ENCODE measurements around the gene ZC3H6. TPM values are rescaled to one million over a fixed set of nuclear protein-coding genes. Genes with fewer than 3 reads are reported as not detected.

Gene ZC3H6
- total RNA-seq, 2 experiments from 2014 or later: 4.3 to 16.5 TPM

- intact Hi-C loops (cut with micrococcal nuclease; ENCODE audit: unreplicated experiment): no loop called here
- H3K4me1 ChIP-seq (ENCODE audit: insufficient read depth, low read length, poor library complexity, severe bottlenecking): no peaks in the 10 kb centered on the region
- H4K20me1 ChIP-seq (ENCODE audit: insufficient read depth, low read length): no peaks in the 10 kb centered on the region
- H3K9me3 ChIP-seq (ENCODE audit: low read length): no peaks in the 10 kb centered on the region
- no peaks in the 10 kb centered on the region for H3K36me3 ChIP-seq (ENCODE audit: insufficient read depth, low read length)
- no peaks in the 10 kb centered on the region for H3K79me2 ChIP-seq (ENCODE audit: insufficient read depth, low read depth, low read length)
- ChIA-PET POLR2A (interaction anchor here (0.6 to 1.1 kb wide), 2 partner anchors 175 to 338 kb away, joined by 3 to 4 read pairs; no protein-coding TSS in a partner anchor), CTCF (ENCODE audit: unreplicated experiment) (no interaction called here)
- no peak overlapping the region for H3K4me2 ChIP-seq (ENCODE audit: low read length)
- no peak overlapping the region for H2AFZ ChIP-seq (ENCODE audit: low read length)
- no peak for TF ChIP-seq EZH2phosphoT487 (IDR thresholded peaks at IDR 0.05; ENCODE audit: borderline replicate concordance, low read depth, low read length)
- TF ChIP-seq CTCF (conservative IDR thresholded peaks at IDR 0.05; ENCODE audit: low read length): no peak
- no TSS peak for BruUV-seq (replicated peaks)
- H3K27ac ChIP-seq (ENCODE audit: low read depth, low read length, poor library complexity, severe bottlenecking): no peak overlapping the region
- no peak overlapping the region for H3K4me3 ChIP-seq (ENCODE audit: low read depth, low read length, poor library complexity, severe bottlenecking)
- 0 out of 2 replicates have a peak, but pooled peaks cover 5% of the 10 kb centered on the region for H3K9me2 ChIP-seq (ENCODE audit: insufficient read depth, low read length)
- no peak for DNase-seq (ENCODE audit: low spot score)
Measured at GRCh38 chr2:112321375-112322320, 46.3 kb downstream of the ZC3H6 start.

- 0 out of 2 replicates have a peak, but pooled peaks cover 3% of the 10 kb centered on the region for H3K9me2 ChIP-seq (ENCODE audit: insufficient read depth, low read length)
- H4K20me1 ChIP-seq (ENCODE audit: insufficient read depth, low read length): no peaks in the 10 kb centered on the region
- no peaks in the 10 kb centered on the region for H3K36me3 ChIP-seq (ENCODE audit: insufficient read depth, low read length)
- CTCF ChIA-PET (ENCODE audit: unreplicated experiment): no interaction called here
- TF ChIP-seq EZH2phosphoT487 (IDR thresholded peaks at IDR 0.05; ENCODE audit: borderline replicate concordance, low read depth, low read length): no peak
- DNase-seq (ENCODE audit: low spot score): no peak
- H3K27ac ChIP-seq (ENCODE audit: low read depth, low read length, poor library complexity, severe bottlenecking): no peak overlapping the region
- H2AFZ ChIP-seq (ENCODE audit: low read length): no peak overlapping the region
- POLR2A ChIA-PET: no interaction called here
- intact Hi-C loops (cut with micrococcal nuclease; ENCODE audit: unreplicated experiment): no loop called here
- H3K4me1 ChIP-seq (ENCODE audit: insufficient read depth, low read length, poor library complexity, severe bottlenecking): no peaks in the 10 kb centered on the region
- BruUV-seq (replicated peaks): no TSS peak
- H3K4me3 ChIP-seq (ENCODE audit: low read depth, low read length, poor library complexity, severe bottlenecking): no peak overlapping the region
- H3K79me2 ChIP-seq (ENCODE audit: insufficient read depth, low read depth, low read length): no peaks in the 10 kb centered on the region
- H3K9me3 ChIP-seq (ENCODE audit: low read length): no peaks in the 10 kb centered on the region
- no peak overlapping the region for H3K4me2 ChIP-seq (ENCODE audit: low read length)
Measured at GRCh38 chr2:112322919-112323318, 47.5 kb downstream of the ZC3H6 start.

GRCh38 chr2:112332123-112332696 lies 56.8 kb downstream of the ZC3H6 start:
- Histone ChIP-seq H3K9me2 (ENCODE audit: insufficient read depth, low read length) (no peaks in the 10 kb centered on the region), H3K4me3 (ENCODE audit: low read depth, low read length, poor library complexity, severe bottlenecking) (no peak overlapping the region), H3K4me1 (ENCODE audit: insufficient read depth, low read length, poor library complexity, severe bottlenecking) (no peaks in the 10 kb centered on the region), H3K79me2 (ENCODE audit: insufficient read depth, low read depth, low read length) (no peaks in the 10 kb centered on the region), H3K9me3 (ENCODE audit: low read length) (no peaks in the 10 kb centered on the region), H3K4me2 (ENCODE audit: low read length) (no peak overlapping the region), H3K27ac (ENCODE audit: low read depth, low read length, poor library complexity, severe bottlenecking) (no peak overlapping the region), H2AFZ (ENCODE audit: low read length) (no peak overlapping the region), H3K36me3 (ENCODE audit: insufficient read depth, low read length) (no peaks in the 10 kb centered on the region), H4K20me1 (ENCODE audit: insufficient read depth, low read length) (no peaks in the 10 kb centered on the region)
- no peak for DNase-seq (ENCODE audit: low spot score)
- no TSS peak for BruUV-seq (replicated peaks)
- POLR2A ChIA-PET: no interaction called here
- CTCF ChIA-PET (ENCODE audit: unreplicated experiment): no interaction called here
- no peak for TF ChIP-seq EZH2phosphoT487 (IDR thresholded peaks at IDR 0.05; ENCODE audit: borderline replicate concordance, low read depth, low read length)
- TF ChIP-seq CTCF (conservative IDR thresholded peaks at IDR 0.05; ENCODE audit: low read length): no peak
- intact Hi-C loops (cut with micrococcal nuclease; ENCODE audit: unreplicated experiment): no loop called here
